Skeletal muscle tissue (tissue), 4 donors: ENCODE results near the gene RAP1GAP2. TPM values are rescaled to one million over a fixed set of nuclear protein-coding genes. Genes with fewer than 3 reads are reported as not detected.

Experiments used
- H3K27ac ChIP-seq: one replicate; pipeline ENCODE4 v1.7.0; 2013; ENCODE audit warnings: mild to moderate bottlenecking, low read depth, low read length, inconsistent platforms
- H3K27me3 ChIP-seq, 3 donors: one replicate each; pipeline ENCODE4 v1.7.0; 2013; ENCODE audit warnings: low read length in 3 of 3; ENCODE audit not compliant: control insufficient read depth in 3 of 3, insufficient read depth in 3 of 3
- H3K36me3 ChIP-seq, 3 donors: one replicate each; pipeline ENCODE4 v1.7.0; 2013; ENCODE audit warnings: low read length in 3 of 3; ENCODE audit not compliant: control insufficient read depth in 3 of 3, insufficient read depth in 3 of 3
- H3K4me1 ChIP-seq, 3 donors: one replicate each; pipeline ENCODE4 v1.7.0; 2013; ENCODE audit warnings: low read length in 3 of 3, mild to moderate bottlenecking in 3 of 3; ENCODE audit not compliant: control insufficient read depth in 3 of 3, insufficient read depth in 3 of 3
- H3K4me3 ChIP-seq, 3 donors: one replicate each; pipeline ENCODE4 v1.7.0; 2013; ENCODE audit warnings: low read length in 3 of 3
- H3K9ac ChIP-seq, 3 donors: one replicate each; pipeline ENCODE4 v1.7.0; 2013; ENCODE audit warnings: low read length in 3 of 3, mild to moderate bottlenecking in 3 of 3, moderate library complexity in 2 of 3, low read depth in 1 of 3
- H3K9me3 ChIP-seq, 3 donors: one replicate each; pipeline ENCODE4 v1.7.0; 2013; ENCODE audit warnings: low read length in 3 of 3; ENCODE audit not compliant: control insufficient read depth in 3 of 3
- total RNA-seq: library from RNA; depleted of rRNA; stranded (reverse); fragments of >200 nt; gene quantifications from one replicate; pipeline ENCODE4 v1.2.3, GENCODE V29; 2014
- donor health status: Osteomylitis.

RAP1GAP2 gene
- total RNA-seq, 1 donor from 2014 or later: 2.1 TPM

DNA sequence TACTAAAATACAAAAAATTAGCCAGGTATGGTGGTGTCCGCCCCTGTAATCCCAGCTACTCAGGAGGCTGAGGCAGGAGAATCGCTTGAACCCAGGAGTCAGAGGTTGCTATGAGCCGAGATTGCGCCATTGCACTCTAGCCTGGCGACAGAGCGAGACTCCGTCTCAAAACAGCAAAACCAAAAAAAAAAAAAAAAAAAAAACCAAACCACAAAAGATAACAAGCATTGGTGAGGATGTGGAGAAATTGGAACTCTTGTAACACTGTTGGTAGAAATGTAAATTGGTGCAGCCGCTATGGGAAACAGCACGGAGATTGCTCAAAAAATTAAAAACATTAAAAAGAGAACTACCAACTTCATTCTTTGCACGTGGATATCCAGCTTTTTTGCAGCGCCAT, 147.7 kb downstream of the RAP1GAP2 start:
- Histone ChIP-seq H3K9me3 (no peaks in the 10 kb centered on the region), H3K4me3 (no peak overlapping the region), H3K36me3 (no peaks in the 10 kb centered on the region), H3K27me3 (peaks cover 0 to 10% (median 0%) of the 10 kb centered on the region in 3 donors), H3K4me1 (no peaks in the 10 kb centered on the region), H3K27ac (no peak overlapping the region), H3K9ac (no peak overlapping the region)

- H3K4me1 ChIP-seq: no peaks in the 10 kb centered on the region
- H3K4me3 ChIP-seq: no peak overlapping the region
- no peak overlapping the region for H3K9ac ChIP-seq
- peaks cover 0 to 14% (median 5%) of the 10 kb centered on the region in 3 donors for H3K27me3 ChIP-seq
- no peaks in the 10 kb centered on the region for H3K9me3 ChIP-seq
- H3K36me3 ChIP-seq: no peaks in the 10 kb centered on the region
- H3K27ac ChIP-seq: no peak overlapping the region
These were observed 149.1 kb downstream of the RAP1GAP2 start for GRCh38 chr17:2945299-2945698.

- Histone ChIP-seq H3K36me3 (no peaks in the 10 kb centered on the region), H3K4me3 (no peak overlapping the region), H3K27ac (no peak overlapping the region), H3K9ac (no peak overlapping the region), H3K9me3 (no peaks in the 10 kb centered on the region), H3K4me1 (no peaks in the 10 kb centered on the region), H3K27me3 (peaks cover 0 to 14% (median 5%) of the 10 kb centered on the region in 3 donors)
These were observed 149.9 kb downstream of the RAP1GAP2 start for GRCh38 chr17:2946144-2946543.

GRCh38 chr17:2947588-2947950, 151.3 kb downstream of the RAP1GAP2 start:
- H3K27me3 ChIP-seq: peaks cover 0 to 14% (median 5%) of the 10 kb centered on the region in 3 donors
- H3K27ac ChIP-seq: no peak overlapping the region
- H3K9me3 ChIP-seq: no peaks in the 10 kb centered on the region
- no peak overlapping the region for H3K4me3 ChIP-seq
- no peaks in the 10 kb centered on the region for H3K36me3 ChIP-seq
- no peak overlapping the region for H3K9ac ChIP-seq
- no peaks in the 10 kb centered on the region for H3K4me1 ChIP-seq

- no peaks in the 10 kb centered on the region for H3K4me1 ChIP-seq
- H3K4me3 ChIP-seq: no peak overlapping the region
- H3K9me3 ChIP-seq: no peaks in the 10 kb centered on the region
- H3K36me3 ChIP-seq: no peaks in the 10 kb centered on the region
- H3K27ac ChIP-seq: no peak overlapping the region
- no peak overlapping the region for H3K9ac ChIP-seq
- H3K27me3 ChIP-seq: peaks cover 0 to 14% (median 5%) of the 10 kb centered on the region in 3 donors
These were observed 151.8 kb downstream of the RAP1GAP2 start for GRCh38 chr17:2947996-2948550.

DNA sequence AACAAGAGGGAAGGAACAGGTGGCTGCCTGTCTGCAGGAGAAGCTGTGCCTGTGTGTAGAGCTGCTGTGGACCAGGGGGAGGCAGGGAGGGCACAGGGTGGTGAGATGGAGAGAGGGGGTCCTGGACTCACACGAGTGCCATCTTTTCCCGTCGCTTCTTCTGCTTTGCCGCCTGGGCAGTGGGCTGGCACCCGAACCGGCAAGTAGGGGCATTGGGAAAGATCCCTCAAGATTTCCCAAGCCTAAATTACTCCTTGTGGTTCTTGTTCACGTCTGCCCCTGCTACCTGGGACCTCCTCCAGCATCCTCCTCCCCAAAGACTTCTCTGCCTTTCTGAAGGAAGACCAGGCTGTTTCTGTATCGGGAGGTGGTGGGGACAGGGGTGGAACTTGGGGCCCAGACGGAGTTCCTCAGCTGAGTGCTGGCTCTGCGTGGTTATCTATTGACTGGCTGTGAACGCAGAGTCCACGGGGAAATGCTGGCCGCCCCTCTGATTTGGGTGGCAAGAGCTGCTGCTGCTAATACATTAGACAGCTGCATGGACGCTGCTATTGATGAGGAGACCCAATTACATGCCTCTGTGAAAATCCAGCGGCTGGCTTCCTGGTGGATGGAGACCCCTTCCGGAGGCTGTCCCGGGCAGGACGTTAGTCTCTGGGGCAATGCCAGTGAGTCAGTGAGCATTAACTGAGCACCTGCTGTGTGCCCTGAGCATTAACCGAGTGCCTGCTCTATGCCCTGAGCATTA, 152.7 kb downstream of the RAP1GAP2 start:
- H3K9ac ChIP-seq: no peak overlapping the region
- no peaks in the 10 kb centered on the region for H3K36me3 ChIP-seq
- H3K9me3 ChIP-seq: no peaks in the 10 kb centered on the region
- H3K4me3 ChIP-seq: no peak overlapping the region
- H3K4me1 ChIP-seq: no peaks in the 10 kb centered on the region
- no peak overlapping the region for H3K27ac ChIP-seq
- peaks cover 0 to 14% (median 5%) of the 10 kb centered on the region in 3 donors for H3K27me3 ChIP-seq

DNA sequence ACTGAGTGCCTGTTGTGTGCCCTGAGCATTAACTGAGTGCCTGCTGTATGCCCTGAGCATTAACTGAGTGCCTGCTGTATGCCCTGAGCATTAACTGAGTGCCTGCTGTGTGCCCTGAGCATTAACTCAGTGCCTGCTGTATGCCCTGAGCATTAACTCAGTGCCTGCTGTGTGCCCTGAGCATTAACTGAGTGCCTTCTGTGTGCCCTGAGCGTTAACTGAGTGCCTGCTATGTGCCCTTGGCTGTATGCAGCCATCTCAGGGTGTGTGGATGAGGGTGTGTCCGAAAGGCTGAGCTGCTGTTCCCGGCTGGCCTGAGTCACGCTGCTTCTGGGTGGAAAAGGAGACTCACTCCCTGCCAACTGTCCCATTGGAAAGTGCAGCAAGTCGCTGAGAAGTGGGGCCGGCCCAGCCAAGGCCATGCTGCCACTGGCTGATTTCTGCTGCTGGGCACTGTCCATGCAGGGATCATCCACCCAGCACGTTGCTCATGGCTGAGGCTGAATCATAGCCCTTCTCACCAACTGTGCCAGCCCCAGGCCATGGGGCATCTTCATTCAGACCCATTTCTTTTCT, 153.3 kb downstream of the RAP1GAP2 start:
- Histone ChIP-seq H3K36me3 (no peaks in the 10 kb centered on the region), H3K4me1 (no peaks in the 10 kb centered on the region)

DNA sequence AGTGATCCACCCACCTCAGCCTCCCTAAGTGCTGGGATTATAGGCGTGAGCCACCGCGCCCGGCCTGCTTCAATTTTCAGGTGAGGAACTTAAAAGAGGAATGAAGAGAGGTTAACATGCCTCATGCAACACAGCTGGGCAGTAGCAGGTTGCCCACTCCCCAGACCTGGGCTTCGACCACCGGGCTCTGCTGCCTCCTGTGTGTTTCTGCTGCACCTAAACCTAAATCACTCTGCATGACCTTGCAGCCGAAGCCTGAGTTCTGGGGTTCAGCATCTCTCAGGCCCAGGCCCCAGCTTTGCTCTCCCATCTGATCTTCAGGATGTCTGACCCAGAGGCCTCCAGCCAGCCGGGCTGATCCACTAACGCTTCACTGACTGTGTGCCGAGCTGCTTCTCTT, 154.6 kb downstream of the RAP1GAP2 start:
- no peak overlapping the region for H3K4me3 ChIP-seq
- H3K4me1 ChIP-seq: no peaks in the 10 kb centered on the region
- no peaks in the 10 kb centered on the region for H3K36me3 ChIP-seq
- peaks cover 0 to 14% (median 5%) of the 10 kb centered on the region in 3 donors for H3K27me3 ChIP-seq
- H3K27ac ChIP-seq: no peak overlapping the region
- H3K9me3 ChIP-seq: no peaks in the 10 kb centered on the region
- no peak overlapping the region for H3K9ac ChIP-seq

More for the DNA sequence above, 153.3 kb downstream of the RAP1GAP2 start:
- H3K27ac ChIP-seq: no peak overlapping the region
- peak overlapping the region in 1 of 3 donors; percentile 4 for H3K9ac ChIP-seq
- H3K4me3 ChIP-seq: no peak overlapping the region
- H3K9me3 ChIP-seq: no peaks in the 10 kb centered on the region
- peaks cover 0 to 14% (median 5%) of the 10 kb centered on the region in 3 donors for H3K27me3 ChIP-seq

DNA sequence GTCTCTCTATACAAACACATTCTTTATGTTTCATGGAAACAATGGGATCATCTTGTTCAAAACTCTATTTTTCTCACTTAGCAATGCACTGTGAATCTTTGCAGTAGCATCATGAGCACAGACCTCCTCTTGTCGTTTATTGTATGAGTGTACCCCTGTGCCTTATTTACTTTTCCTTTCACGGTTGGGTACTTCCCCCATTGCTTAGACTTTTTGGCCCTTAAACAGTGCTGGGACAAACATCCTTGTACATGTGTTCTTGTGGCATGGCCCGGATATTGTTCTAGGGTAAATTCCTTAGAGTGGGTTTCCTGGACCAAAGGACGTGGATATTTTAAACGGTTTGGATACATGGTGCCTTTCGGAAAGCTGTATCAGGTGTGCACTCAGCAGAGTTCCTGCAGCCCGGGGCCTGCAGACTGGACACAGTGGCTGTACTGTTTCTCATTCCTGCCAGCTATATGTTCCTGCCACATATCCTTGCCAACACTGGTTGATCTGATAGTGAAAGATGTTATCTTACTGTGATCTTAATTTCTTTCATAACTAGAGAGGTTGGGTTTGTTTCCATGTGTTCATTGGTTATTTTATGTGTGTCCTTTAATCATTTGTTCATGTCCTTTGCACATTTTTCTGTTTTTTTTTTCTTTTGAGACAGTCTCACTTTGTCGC, 156.1 kb downstream of the RAP1GAP2 start:
- Histone ChIP-seq H3K36me3 (no peaks in the 10 kb centered on the region), H3K4me1 (no peaks in the 10 kb centered on the region), H3K4me3 (no peak overlapping the region), H3K27me3 (peaks cover 0 to 14% (median 5%) of the 10 kb centered on the region in 3 donors), H3K9ac (no peak overlapping the region), H3K9me3 (no peaks in the 10 kb centered on the region), H3K27ac (no peak overlapping the region)
